ENCODE measurements around the gene TMA7.

DNA sequence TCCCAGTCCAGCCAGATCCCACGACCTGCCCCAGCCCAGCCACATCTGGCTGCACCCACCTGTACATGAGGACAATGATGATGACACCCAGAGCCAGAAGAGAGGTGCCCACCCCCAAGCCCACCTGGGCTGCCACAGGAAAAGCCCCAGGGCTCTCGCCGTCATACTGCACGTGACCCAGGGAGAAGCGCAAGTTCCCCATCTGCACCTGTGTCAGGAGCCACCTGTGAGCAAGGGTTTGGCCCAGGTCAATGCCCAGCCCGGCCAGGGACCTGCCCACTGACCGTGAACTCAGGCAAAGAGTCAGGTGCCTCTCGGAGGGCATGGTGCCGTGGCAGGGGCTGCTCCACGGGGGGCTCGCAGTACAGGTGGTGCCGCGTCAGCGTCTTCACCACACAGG, 26.4 kb upstream of the TMA7 start:
- TF ChIP-seq EZH2phosphoT487 (IDR thresholded peaks at IDR 0.05; ENCODE audit: low read length), result no peak
- TF ChIP-seq, protein P1, sequence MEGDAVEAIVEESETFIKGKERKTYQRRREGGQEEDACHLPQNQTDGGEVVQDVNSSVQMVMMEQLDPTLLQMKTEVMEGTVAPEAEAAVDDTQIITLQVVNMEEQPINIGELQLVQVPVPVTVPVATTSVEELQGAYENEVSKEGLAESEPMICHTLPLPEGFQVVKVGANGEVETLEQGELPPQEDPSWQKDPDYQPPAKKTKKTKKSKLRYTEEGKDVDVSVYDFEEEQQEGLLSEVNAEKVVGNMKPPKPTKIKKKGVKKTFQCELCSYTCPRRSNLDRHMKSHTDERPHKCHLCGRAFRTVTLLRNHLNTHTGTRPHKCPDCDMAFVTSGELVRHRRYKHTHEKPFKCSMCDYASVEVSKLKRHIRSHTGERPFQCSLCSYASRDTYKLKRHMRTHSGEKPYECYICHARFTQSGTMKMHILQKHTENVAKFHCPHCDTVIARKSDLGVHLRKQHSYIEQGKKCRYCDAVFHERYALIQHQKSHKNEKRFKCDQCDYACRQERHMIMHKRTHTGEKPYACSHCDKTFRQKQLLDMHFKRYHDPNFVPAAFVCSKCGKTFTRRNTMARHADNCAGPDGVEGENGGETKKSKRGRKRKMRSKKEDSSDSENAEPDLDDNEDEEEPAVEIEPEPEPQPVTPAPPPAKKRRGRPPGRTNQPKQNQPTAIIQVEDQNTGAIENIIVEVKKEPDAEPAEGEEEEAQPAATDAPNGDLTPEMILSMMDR (IDR thresholded peaks at IDR 0.05; ENCODE audit: low read length), result no peak
- TF ChIP-seq EZH2 (optimal IDR thresholded peaks at IDR 0.05; ENCODE audit: low read depth, low read length), result no peak
